GM12892 (cell line): ENCODE measurements around the gene THBS1.

Experiments used
- POLR2A ChIP-seq: IDR thresholded peaks from 2 replicates; pipeline ENCODE4 v1.6.1; 2011; ENCODE audit warnings: low read depth, low read length, control low read depth
- POLR2AphosphoS5 ChIP-seq: IDR thresholded peaks from 2 replicates; pipeline ENCODE4 v1.6.1; 2011; ENCODE audit warnings: low read depth, low read length, control low read depth

- TF ChIP-seq POLR2A (no peak), POLR2AphosphoS5 (no peak)
Observed at GRCh38 chr15:39638041-39638440, 57.2 kb downstream of the THBS1 start.
